ENCODE results near the gene SLC22A17.

The SLC22A17 gene

DNA sequence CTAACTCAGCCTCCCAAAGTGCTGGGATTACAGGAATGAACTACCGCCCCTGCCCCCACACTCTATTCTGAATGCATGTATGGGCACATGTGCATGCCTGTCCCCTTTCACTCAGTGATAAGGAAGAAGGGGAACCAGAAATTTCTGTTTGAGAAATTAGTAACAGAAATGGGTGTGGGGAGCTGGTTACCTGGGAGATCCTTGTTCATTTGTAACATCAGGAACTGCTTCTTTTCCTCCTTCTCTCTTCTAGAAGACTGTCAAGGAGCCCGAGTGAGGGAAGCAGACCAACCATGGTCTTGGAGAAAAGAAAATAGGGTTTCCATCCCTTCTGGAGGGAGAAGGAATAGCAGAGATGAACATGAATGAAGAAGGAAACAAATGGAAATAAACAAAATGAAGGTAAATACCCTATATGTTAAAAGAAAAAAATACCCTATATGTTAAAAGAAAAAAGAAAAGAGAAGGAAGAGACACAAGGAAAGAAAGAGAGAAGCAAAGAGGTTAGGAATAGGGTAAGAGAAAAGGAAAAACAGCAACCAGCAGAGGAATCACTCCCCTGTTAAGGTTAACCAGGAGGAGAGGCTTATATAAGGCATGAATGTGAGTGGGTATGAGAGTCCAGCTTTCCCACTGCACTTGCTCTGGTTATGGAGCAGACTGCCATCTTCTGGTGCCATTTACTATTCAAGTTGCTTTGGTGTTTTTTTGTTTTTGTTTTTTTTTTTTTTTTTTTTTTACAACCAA is 53.3 kb downstream of the SLC22A17 start:
- H3K36me3 ChIP-seq (ENCODE audit: control insufficient read depth in 1 of 2, insufficient read depth in 2 of 2, low read length in 2 of 2): peaks cover 4 to 24% of the 10 kb centered on the region in 2 donors
- peak overlapping the region; percentile 99 for H3K27ac ChIP-seq (ENCODE audit: low read length)
- H3K9me3 ChIP-seq (ENCODE audit: control insufficient read depth in 1 of 2, low read length in 2 of 2): no peaks in the 10 kb centered on the region
- H3K4me1 ChIP-seq (ENCODE audit: control insufficient read depth in 1 of 2, insufficient read depth in 2 of 2, low read length in 2 of 2): peaks cover 5 to 29% of the 10 kb centered on the region in 2 donors
- H3K27me3 ChIP-seq (ENCODE audit: low read depth, low read length): no peaks in the 10 kb centered on the region
- H3K4me3 ChIP-seq (ENCODE audit: low read depth in 1 of 2, low read length in 2 of 2): no peak overlapping the region

DNA sequence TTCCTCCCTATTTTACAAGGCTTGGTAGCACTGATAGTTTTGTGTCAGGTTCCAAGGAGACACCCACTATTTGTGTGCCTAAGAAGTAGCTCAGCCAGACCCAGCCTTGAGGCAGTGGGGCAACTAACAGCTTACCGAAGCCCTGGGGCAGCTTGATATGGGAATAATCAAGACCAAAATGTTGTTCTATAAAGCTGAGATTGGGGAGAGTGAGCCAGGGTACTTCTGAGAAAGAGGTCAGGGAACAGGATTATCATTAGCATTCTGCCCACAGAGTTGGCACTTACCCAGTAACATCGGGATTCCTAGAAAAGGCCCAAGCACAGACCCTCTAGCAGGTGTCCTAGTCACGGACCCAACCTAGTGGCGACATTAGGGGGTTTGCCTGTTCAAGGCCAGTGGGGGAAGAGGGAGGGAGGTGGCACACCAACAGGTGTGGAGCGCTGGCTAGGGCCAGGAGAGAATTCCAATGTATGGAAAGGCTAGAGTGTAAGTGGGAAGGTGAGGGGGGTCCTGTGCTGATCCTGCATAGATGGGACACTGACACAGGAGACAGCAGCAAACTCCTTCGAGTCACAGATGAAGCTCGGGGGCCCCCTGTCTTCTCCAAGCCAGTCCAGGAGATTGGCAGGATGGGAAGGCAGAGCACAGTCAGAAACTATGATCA is 54.9 kb downstream of the SLC22A17 start:
- Histone ChIP-seq H3K36me3 (ENCODE audit: control insufficient read depth in 1 of 2, insufficient read depth in 2 of 2, low read length in 2 of 2) (peaks cover 4 to 24% of the 10 kb centered on the region in 2 donors), H3K27me3 (ENCODE audit: low read depth, low read length) (no peaks in the 10 kb centered on the region), H3K27ac (ENCODE audit: low read length) (no peak overlapping the region), H3K4me1 (ENCODE audit: control insufficient read depth in 1 of 2, insufficient read depth in 2 of 2, low read length in 2 of 2) (peaks cover 5 to 29% of the 10 kb centered on the region in 2 donors), H3K4me3 (ENCODE audit: low read depth in 1 of 2, low read length in 2 of 2) (no peak overlapping the region), H3K9me3 (ENCODE audit: control insufficient read depth in 1 of 2, low read length in 2 of 2) (no peaks in the 10 kb centered on the region)

DNA sequence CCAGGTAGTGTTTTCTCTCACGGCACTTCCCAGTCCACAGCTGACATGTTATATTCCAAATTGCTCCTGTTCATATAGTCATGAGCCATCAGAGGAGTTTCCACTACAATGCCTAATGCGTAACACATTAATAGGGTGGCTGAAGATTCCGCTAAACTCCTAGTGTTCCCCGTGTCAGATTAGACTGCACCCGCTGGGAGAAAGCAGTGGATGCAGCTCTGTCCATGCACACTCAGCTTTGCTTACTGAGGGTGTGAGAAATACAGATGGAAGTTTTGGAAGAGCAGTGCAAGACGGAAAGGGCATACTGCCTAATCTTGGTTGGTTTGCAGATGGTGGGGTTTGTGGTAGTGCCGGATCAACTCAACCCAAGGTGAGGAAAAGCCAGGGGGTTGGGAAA is 55.6 kb downstream of the SLC22A17 start:
- Histone ChIP-seq H3K9me3 (ENCODE audit: control insufficient read depth in 1 of 2, low read length in 2 of 2) (no peaks in the 10 kb centered on the region), H3K4me1 (ENCODE audit: control insufficient read depth in 1 of 2, insufficient read depth in 2 of 2, low read length in 2 of 2) (peaks cover 5 to 27% of the 10 kb centered on the region in 2 donors), H3K27me3 (ENCODE audit: low read depth, low read length) (no peaks in the 10 kb centered on the region), H3K36me3 (ENCODE audit: control insufficient read depth in 1 of 2, insufficient read depth in 2 of 2, low read length in 2 of 2) (peaks cover 4 to 24% of the 10 kb centered on the region in 2 donors), H3K27ac (ENCODE audit: low read length) (no peak overlapping the region), H3K4me3 (ENCODE audit: low read depth in 1 of 2, low read length in 2 of 2) (no peak overlapping the region)
